HepG2 (cell line): ENCODE data around the gene NCKIPSD. TPM values are rescaled to one million over a fixed set of nuclear protein-coding genes. Genes with fewer than 3 reads are reported as not detected.

Experiments used
- ATF6 ChIP-seq: sonication (generic); formaldehyde crosslinking; conservative IDR thresholded peaks from 2 replicates; pipeline ENCODE4 v1.4.0; 2020; ENCODE audit warnings: missing genetic modification reagents
- BORCS8-MEF2B ChIP-seq: sonication (generic); formaldehyde crosslinking; IDR thresholded peaks from 2 replicates; pipeline ENCODE4 v1.8.0; 2022; ENCODE audit warnings: mild to moderate bottlenecking, missing genetic modification reagents
- FOXA1 ChIP-seq, 2 experiments: fragments of 450-650 bp in 1 of 2; sonication (generic) in 1 of 2; formaldehyde crosslinking in 1 of 2; IDR thresholded peaks; 2 replicates each; pipeline versions ENCODE4 v1.4.0 to v1.6.1; 2016 to 2020; ENCODE audit warnings: missing genetic modification reagents in 1 of 2
- HNRNPLL ChIP-seq: fragments of 200-400 bp; formaldehyde crosslinking; IDR thresholded peaks from 2 replicates; pipeline ENCODE4 v1.6.1; 2017; ENCODE audit warnings: mild to moderate bottlenecking, low read depth, low read length; ENCODE audit not compliant: poor library complexity, severe bottlenecking
- KAT7 ChIP-seq: IDR thresholded peaks from 2 replicates; pipeline ENCODE4 v1.6.1; 2018; ENCODE audit warnings: borderline replicate concordance, missing compliant biosample characterization
- MAFG ChIP-seq: sonication (generic); formaldehyde crosslinking; IDR thresholded peaks from 2 replicates; pipeline ENCODE4 v1.5.1; 2020; ENCODE audit warnings: mild to moderate bottlenecking, missing genetic modification reagents
- MTA1 ChIP-seq: sonication (generic); formaldehyde crosslinking; IDR thresholded peaks from 2 replicates; pipeline ENCODE4 v1.4.0; 2020; ENCODE audit warnings: missing genetic modification reagents, mild to moderate bottlenecking, borderline replicate concordance
- NR2F2 ChIP-seq: IDR thresholded peaks from 2 replicates; pipeline ENCODE4 v1.6.1; 2012; ENCODE audit warnings: low read depth, inconsistent platforms, borderline replicate concordance
- PHF5A ChIP-seq: IDR thresholded peaks from one replicate; pipeline ENCODE4 v1.6.1; 2018; ENCODE audit warnings: low read depth, missing genetic modification reagents; ENCODE audit not compliant: unreplicated experiment
- SP1 ChIP-seq, 2 experiments: fragments of 450-650 bp in 1 of 2; sonication (generic) in 1 of 2; formaldehyde crosslinking in 1 of 2; IDR thresholded peaks; 2 replicates each; pipeline versions ENCODE4 v1.4.0 to v1.6.1; 2016 to 2020; ENCODE audit warnings: missing genetic modification reagents in 1 of 2
- TOPORS ChIP-seq: sonication (generic); formaldehyde crosslinking; IDR thresholded peaks from 2 replicates; pipeline ENCODE4 v1.8.0; 2023; ENCODE audit warnings: mild to moderate bottlenecking, missing genetic modification reagents
- ZIK1 ChIP-seq: sonication (generic); formaldehyde crosslinking; IDR thresholded peaks from 2 replicates; pipeline ENCODE4 v1.5.0; 2020; ENCODE audit warnings: mild to moderate bottlenecking, low read depth, missing genetic modification reagents, borderline replicate concordance
- ZNF251 ChIP-seq: sonication (generic); formaldehyde crosslinking; IDR thresholded peaks from 2 replicates; pipeline ENCODE4 v1.9.0; 2021; ENCODE audit warnings: mild to moderate bottlenecking, missing genetic modification reagents
- ZNF30 ChIP-seq: sonication (generic); formaldehyde crosslinking; IDR thresholded peaks from 2 replicates; pipeline ENCODE4 v1.5.0; 2020; ENCODE audit warnings: mild to moderate bottlenecking, missing genetic modification reagents
- ZNF569 ChIP-seq: sonication (generic); formaldehyde crosslinking; IDR thresholded peaks from 2 replicates; pipeline ENCODE4 v1.5.0; 2020; ENCODE audit warnings: mild to moderate bottlenecking, missing genetic modification reagents, moderate library complexity, borderline replicate concordance
- ZNF614 ChIP-seq: IDR thresholded peaks from 2 replicates; pipeline ENCODE4 v1.6.1; 2018; ENCODE audit warnings: missing biosample characterization, missing genetic modification reagents, inconsistent platforms, borderline replicate concordance
- ZNF740 ChIP-seq: sonication (generic); formaldehyde crosslinking; IDR thresholded peaks from 2 replicates; pipeline ENCODE4 v1.4.0; 2020; ENCODE audit warnings: missing genetic modification reagents
- ZNF768 ChIP-seq: sonication (generic); formaldehyde crosslinking; IDR thresholded peaks from 2 replicates; pipeline ENCODE4 v1.4.0; 2020; ENCODE audit warnings: missing genetic modification reagents
- ZNF773 ChIP-seq: sonication (generic); formaldehyde crosslinking; IDR thresholded peaks from 2 replicates; pipeline ENCODE4 v1.4.0; 2020; ENCODE audit warnings: missing genetic modification reagents, borderline replicate concordance
- ZNF782 ChIP-seq: sonication (generic); formaldehyde crosslinking; IDR thresholded peaks from 2 replicates; pipeline ENCODE4 v1.4.0; 2020; ENCODE audit warnings: missing genetic modification reagents, mild to moderate bottlenecking, borderline replicate concordance
- polyA plus RNA-seq, 8 experiments: library from polyadenylated mRNA; depleted of rRNA in 3 of 8; stranded (reverse) in 7 of 8; unstranded in 1 of 8; fragments of >200 nt; fragmentation: Illumina TruSeq in 4 of 8; extraction: Trizol in 4 of 8; gene quantifications; 2 replicates each; pipeline versions ENCODE4 v1.2.1 to v1.2.3, GENCODE V29; 2011 to 2016; ENCODE audit warnings: low read depth in 4 of 8, missing spikeins in 1 of 8, mixed read lengths in 1 of 8; ENCODE audit not compliant: insufficient read depth in 1 of 8
- total RNA-seq, 5 experiments: library from RNA; depleted of rRNA; stranded (reverse); fragments of >200 nt; fragmentation: Illumina TruSeq; extraction: Trizol; gene quantifications; 2 replicates each; pipeline ENCODE4 v1.2.3, GENCODE V29; 2016; ENCODE audit warnings: low read depth in 1 of 5
- TF ChIP-seq, protein P1 (sequence below): IDR thresholded peaks from 2 replicates; pipeline ENCODE4 v1.6.1; 2012; ENCODE audit warnings: low read length, improper control_type of control experiment

NCKIPSD gene
- total and polyA plus RNA-seq, 2 of the 13 experiments (the other 11 are each of a cell fraction or from before 2014, with no cell fraction given) = 13.5 to 35.2 TPM

GRCh38 chr3:48685603-48686511 is at the start of gene NCKIPSD (continued):
- peak; percentile 95 for TF ChIP-seq ZIK1 (CRISPR knock-in tag)
- TF ChIP-seq ZNF773 (CRISPR knock-in tag) = peak; percentile 60; the same call in 1 of the 2 replicates
- peak; percentile 82 for TF ChIP-seq BORCS8-MEF2B (CRISPR knock-in tag)
- TF ChIP-seq MAFG (CRISPR knock-in tag) = no peak
- TF ChIP-seq ZNF740 (CRISPR knock-in tag) = no peak
- TF ChIP-seq ZNF614 (CRISPR knock-in tag) = peak; percentile 30; the same call in 1 of the 2 replicates
- TF ChIP-seq ZNF30 (CRISPR knock-in tag) = no peak
- TF ChIP-seq ATF6 (CRISPR knock-in tag) = no peak
- TF ChIP-seq HNRNPLL = peak; percentile 75
- TF ChIP-seq TOPORS (CRISPR knock-in tag) = no peak; the same call in 1 of the 2 replicates
- no peak for TF ChIP-seq SP1 (IDR thresholded peaks at IDR 0.05)
- TF ChIP-seq SP1 (CRISPR knock-in tag; IDR thresholded peaks at IDR 0.05) = no peak; the same call in 1 of the 2 replicates
- TF ChIP-seq ZNF251 (CRISPR knock-in tag) = peak; percentile 52; the same call in 1 of the 2 replicates
- TF ChIP-seq KAT7 (CRISPR knock-in tag) = peak; percentile 96
- TF ChIP-seq ZNF768 (CRISPR knock-in tag) = peak; percentile 37; the same call in 1 of the 2 replicates
- TF ChIP-seq MTA1 (CRISPR knock-in tag) = peak; percentile 50; the same call in 1 of the 2 replicates
- TF ChIP-seq ZNF569 = no peak
- peak; percentile 61 for TF ChIP-seq PHF5A (CRISPR knock-in tag)
- TF ChIP-seq, protein P1, sequence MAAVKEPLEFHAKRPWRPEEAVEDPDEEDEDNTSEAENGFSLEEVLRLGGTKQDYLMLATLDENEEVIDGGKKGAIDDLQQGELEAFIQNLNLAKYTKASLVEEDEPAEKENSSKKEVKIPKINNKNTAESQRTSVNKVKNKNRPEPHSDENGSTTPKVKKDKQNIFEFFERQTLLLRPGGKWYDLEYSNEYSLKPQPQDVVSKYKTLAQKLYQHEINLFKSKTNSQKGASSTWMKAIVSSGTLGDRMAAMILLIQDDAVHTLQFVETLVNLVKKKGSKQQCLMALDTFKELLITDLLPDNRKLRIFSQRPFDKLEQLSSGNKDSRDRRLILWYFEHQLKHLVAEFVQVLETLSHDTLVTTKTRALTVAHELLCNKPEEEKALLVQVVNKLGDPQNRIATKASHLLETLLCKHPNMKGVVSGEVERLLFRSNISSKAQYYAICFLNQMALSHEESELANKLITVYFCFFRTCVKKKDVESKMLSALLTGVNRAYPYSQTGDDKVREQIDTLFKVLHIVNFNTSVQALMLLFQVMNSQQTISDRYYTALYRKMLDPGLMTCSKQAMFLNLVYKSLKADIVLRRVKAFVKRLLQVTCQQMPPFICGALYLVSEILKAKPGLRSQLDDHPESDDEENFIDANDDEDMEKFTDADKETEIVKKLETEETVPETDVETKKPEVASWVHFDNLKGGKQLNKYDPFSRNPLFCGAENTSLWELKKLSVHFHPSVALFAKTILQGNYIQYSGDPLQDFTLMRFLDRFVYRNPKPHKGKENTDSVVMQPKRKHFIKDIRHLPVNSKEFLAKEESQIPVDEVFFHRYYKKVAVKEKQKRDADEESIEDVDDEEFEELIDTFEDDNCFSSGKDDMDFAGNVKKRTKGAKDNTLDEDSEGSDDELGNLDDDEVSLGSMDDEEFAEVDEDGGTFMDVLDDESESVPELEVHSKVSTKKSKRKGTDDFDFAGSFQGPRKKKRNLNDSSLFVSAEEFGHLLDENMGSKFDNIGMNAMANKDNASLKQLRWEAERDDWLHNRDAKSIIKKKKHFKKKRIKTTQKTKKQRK = no peak
- TF ChIP-seq FOXA1 (IDR thresholded peaks at IDR 0.05) = no peak
- no peak for TF ChIP-seq FOXA1 (CRISPR knock-in tag; IDR thresholded peaks at IDR 0.05)
- peak; percentile 98 for TF ChIP-seq ZNF782 (CRISPR knock-in tag)
- TF ChIP-seq NR2F2 = no peak; the same call in 1 of the 2 replicates
